Effector CD4-positive, alpha-beta T cell (primary cell): ENCODE data around the gene IPO4.
"Not testable (repeated sequence)": the region's sequence is repeated elsewhere in the genome, so short reads cannot be mapped to it uniquely, and the experiment has no call there.

ENCODE experiments used
- DNase-seq: peaks from one replicate; pipeline ENCODE4 v3.0.0-alpha.2; 2020

Gene IPO4

GRCh38 chr14:24215495-24216344, 27.1 kb upstream of the IPO4 start, which contains the start of gene MDP1:
Gene MDP1 (minus strand): TSS chr14:24216066. CDS start chr14:24215955, 111 bp downstream.
- DNase-seq = peak; percentile 85

DNA sequence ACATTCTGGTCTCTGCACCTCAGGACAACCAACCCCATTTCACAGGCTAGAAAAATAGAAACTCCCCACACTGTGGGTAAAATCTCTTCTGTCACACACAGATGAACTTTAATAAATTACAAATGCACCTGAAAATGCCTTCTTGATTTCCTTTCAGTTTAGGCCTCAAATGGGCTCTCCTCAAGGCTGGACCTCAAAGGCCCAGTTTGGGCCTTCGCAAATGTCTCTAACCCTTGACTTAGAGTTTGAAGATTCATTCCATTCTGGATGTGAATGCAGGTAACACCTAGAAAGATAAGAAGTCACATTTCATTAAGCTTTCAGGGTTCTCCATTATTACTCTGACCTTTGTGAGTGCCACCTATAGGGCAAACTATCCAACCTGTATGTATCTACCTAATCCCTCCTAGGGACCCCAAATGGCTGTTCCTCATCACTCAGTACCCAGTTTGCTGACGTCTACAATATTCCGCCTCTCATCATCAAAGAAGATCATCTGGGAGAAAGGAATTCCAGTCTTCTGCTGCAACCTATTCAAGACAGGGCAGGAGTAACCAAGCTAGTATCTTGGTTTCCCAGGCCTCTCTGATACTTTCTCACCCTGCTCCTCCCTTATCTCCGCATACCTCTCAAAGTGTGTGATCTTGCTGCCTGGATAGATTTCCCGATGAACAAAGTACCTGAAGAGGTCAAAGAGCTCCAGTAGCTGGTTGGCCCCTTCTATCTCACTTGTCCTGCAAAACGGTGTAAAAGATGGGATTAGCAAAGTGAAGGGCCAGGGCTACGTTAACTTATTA, 25.4 kb upstream of the IPO4 start:
- DNase-seq = no peak

- DNase-seq = peak; percentile 97
These were observed 24.6 kb upstream of the IPO4 start, which contains the start of gene CHMP4A for GRCh38 chr14:24212924-24213865. Gene CHMP4A (minus strand): TSS chr14:24213488. CDS start chr14:24213439, 49 bp downstream.

- DNase-seq = no peak
These were observed 22.7 kb upstream of the IPO4 start for GRCh38 chr14:24211311-24211710.

GRCh38 chr14:24207625-24208024, 19.0 kb upstream of the IPO4 start:
- DNase-seq = no peak

- no peak for DNase-seq
These were observed 18.5 kb upstream of the IPO4 start for GRCh38 chr14:24207104-24207551.

DNA sequence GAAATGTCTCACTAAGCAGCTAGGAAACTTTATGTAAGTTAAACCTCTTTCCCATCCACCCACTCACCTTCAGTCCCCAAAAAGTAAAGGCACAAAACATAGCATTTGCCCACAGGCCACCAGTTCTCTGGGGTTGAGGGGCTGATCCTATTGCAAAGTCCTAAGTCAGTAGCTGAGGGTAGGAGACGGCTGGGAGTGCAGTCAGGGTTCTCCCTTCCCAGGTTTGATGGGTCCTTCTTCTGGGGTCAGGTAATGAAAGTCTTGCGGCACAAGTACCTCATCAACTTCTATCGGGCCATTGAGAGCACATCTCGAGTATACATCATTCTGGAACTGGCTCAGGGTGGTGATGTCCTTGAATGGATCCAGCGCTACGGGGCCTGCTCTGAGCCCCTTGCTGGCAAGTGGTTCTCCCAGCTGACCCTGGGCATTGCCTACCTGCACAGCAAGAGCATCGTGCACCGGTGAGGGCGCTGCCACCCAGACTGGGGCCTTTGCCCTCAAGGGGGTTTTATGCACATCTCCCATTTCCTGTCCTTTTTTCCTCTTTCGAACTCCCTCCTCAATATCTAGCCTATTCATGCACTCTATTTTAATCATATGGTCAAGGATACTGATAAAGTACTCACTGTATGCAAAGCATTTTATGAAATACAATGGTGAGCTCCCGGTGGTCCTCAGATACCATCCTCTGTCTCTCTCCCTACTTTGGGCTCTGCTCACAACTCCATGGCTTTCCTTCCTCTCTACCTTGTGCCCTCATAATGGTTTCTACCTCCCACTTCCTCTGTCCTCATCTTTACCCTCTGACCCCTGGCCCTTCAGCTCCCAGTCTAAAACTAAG, 17.9 kb upstream of the IPO4 start:
- DNase-seq = no peak

- DNase-seq = no peak
These were observed 15.8 kb upstream of the IPO4 start for GRCh38 chr14:24204163-24205146.

DNA sequence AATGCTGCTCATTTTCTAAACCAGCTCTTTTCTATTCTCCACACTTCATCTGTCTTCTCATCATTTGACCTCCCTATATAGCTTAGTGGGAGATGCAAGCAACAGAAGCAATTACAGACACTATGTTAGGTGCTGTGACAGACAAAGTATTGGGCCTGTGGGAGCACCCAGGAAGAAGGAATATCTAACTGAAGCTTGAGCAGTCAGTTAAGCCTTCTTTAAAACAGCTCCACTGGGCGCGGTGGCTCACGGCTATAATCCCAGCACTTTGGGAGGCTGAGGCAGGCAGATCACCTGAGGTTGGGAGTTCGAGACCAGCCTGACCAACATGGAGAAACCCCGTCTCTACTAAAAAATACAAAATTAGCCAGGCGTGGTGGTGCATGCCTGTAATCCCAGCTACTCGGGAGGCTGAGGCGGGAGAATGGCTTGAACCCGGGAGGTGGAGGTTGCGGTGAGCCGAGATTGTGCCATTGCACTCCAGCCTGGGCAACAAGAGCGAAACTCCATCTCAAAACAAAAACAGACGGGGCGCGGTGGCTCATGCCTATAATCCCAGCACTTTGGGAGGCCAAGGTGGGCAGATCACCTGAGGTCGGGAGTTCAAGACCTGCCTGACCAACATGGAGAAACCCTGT, 14.8 kb upstream of the IPO4 start:
- DNase-seq = not testable (repeated sequence)

DNA sequence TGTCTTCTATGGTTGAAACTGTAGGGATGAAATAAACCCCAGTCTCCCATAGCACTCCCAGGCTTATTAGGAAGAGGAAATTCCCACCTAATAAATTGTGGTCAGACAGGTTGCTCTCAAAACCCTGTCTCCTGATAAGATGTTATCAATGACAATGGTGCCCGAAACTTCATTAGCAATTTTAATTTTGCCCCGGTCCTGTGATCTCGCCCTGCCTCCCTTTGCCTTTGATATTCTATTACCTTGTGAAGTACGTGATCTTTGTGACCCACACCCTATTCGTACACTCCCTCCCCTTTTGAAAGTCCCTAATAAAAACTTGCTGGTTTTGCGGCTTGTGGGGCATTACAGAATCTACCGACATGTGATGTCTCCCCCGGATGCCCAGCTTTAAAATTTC, 13.9 kb upstream of the IPO4 start:
- DNase-seq = not testable (repeated sequence)

DNA sequence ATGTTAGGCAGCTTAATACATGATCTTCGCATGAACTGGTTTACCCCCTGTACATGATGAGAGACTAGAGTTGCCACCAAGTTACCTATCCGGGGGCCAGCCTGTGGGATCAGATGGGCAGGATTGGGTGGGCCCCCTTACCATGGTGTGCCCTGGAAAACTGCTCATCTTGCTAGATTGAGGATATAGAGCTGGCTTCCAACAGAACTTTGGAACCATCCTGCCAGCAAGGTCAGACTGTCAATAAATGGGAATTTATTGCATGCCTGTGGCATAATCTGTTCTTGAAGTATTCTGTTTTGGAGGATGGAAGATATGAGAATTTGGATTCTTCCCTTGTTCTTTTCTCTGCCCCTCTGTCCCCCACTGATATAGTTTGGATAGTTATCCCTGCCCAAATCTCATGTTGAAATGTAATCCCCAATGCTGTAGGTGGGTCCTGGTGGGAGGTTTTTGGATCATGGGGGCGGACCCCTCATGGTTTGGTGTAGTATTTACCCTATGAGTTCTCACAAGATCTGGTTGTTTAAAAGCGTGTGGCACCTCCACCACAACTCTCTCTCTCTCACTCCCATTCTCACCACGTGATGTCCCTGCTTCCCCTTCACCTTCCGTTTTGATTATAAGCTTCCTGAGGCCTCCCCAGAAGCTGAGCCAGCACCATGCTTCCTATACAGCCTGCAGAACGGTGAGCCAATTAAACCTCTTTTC, 10.4 kb upstream of the IPO4 start:
- no peak for DNase-seq

DNA sequence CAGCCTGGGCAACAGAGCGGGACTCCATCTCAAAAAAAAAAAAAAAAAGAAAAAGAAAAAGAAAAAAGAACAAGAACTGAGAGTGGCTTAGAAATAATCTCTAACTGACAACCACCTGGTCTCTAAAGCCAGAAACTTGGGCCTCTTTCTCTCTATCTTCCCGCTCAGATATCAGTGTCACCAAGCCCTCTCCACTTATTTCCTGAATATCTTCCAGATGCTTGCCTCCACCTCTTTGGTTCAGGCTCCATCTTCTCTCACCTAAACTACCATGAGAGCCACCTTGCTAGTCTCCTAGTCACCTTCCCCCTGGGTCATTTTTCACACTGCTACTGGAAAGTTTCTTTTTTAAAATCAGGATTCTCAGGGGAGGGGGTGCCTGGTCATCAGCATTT, 8.4 kb upstream of the IPO4 start:
- no peak for DNase-seq

- no peak for DNase-seq
These were observed 7.7 kb upstream of the IPO4 start for GRCh38 chr14:24196071-24197055.

- DNase-seq = peak; percentile 87
These were observed 6.8 kb upstream of the IPO4 start, which contains the start of gene TM9SF1 for GRCh38 chr14:24195186-24196070. Gene TM9SF1 (minus strand): TSS chr14:24195441. CDS start chr14:24195019, 422 bp downstream.

DNA sequence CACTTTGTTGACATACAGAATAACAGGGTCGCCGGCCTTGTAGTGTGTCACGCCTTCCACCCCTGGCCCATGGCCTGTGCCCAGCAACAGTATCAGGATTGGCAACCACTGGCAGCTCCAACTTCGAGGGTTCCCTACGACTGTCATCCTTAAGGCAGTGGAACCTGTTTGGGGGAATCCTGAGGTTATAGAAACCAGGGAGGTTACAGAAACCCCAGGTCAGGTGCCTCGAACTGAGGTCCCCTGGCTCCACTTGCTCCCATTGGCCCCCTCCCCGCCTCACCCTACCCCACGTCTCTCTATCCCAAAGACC, 6.2 kb upstream of the IPO4 start:
- no peak for DNase-seq

- no peak for DNase-seq
These were observed 5.7 kb upstream of the IPO4 start for GRCh38 chr14:24194186-24194872.
